Fibroblast of the aortic adventitia (primary cell): ENCODE results near the gene ADGRB3. TPM values are rescaled to one million over a fixed set of nuclear protein-coding genes. Genes with fewer than 3 reads are reported as not detected.

Experiments
- DNase-seq: peaks from one replicate; pipeline ENCODE4 v3.0.0-alpha.2; 2010; ENCODE audit warnings: low read depth
- H3K4me3 ChIP-seq: 2 replicates; pipeline ENCODE4 v1.5.1; 2011; ENCODE audit warnings: low read depth, mild to moderate bottlenecking, control low read depth, low read length, moderate library complexity
- total RNA-seq: library from RNA; depleted of rRNA; stranded (reverse); fragments of >200 nt; gene quantifications from 2 replicates; pipeline ENCODE4 v1.2.3, GENCODE V29; 2012; ENCODE audit warnings: low replicate concordance
- TF ChIP-seq, protein P1 (sequence below): IDR thresholded peaks from 2 replicates; pipeline ENCODE4 v1.5.1; 2011; ENCODE audit warnings: mild to moderate bottlenecking, low read length, control low read depth, inconsistent platforms; ENCODE audit not compliant: insufficient read depth

The ADGRB3 gene
- total RNA-seq, 1 donor: 1.4 TPM

DNA sequence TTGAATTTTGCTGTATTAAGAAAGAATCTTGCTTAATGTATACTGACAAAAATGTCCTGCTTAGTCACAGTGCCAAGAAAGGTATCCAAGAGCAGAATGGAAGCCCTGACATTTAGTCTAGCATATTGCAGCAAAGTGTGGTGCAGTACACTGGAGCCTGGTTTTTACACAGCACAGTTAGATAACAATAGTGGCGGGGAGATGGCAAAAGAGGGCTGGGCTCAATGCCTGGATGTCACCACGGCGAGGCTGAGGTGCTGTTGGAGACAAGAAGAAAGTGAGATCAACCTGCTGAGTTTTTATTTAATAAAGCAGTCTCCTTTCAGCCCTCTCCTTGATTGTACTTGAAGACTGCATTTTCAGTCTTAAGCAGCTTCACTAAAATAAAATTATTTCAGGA is 735.7 kb downstream of the ADGRB3 start:
- no peak for DNase-seq
- H3K4me3 ChIP-seq: no peak overlapping the region
- TF ChIP-seq, protein P1, sequence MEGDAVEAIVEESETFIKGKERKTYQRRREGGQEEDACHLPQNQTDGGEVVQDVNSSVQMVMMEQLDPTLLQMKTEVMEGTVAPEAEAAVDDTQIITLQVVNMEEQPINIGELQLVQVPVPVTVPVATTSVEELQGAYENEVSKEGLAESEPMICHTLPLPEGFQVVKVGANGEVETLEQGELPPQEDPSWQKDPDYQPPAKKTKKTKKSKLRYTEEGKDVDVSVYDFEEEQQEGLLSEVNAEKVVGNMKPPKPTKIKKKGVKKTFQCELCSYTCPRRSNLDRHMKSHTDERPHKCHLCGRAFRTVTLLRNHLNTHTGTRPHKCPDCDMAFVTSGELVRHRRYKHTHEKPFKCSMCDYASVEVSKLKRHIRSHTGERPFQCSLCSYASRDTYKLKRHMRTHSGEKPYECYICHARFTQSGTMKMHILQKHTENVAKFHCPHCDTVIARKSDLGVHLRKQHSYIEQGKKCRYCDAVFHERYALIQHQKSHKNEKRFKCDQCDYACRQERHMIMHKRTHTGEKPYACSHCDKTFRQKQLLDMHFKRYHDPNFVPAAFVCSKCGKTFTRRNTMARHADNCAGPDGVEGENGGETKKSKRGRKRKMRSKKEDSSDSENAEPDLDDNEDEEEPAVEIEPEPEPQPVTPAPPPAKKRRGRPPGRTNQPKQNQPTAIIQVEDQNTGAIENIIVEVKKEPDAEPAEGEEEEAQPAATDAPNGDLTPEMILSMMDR: no peak

DNA sequence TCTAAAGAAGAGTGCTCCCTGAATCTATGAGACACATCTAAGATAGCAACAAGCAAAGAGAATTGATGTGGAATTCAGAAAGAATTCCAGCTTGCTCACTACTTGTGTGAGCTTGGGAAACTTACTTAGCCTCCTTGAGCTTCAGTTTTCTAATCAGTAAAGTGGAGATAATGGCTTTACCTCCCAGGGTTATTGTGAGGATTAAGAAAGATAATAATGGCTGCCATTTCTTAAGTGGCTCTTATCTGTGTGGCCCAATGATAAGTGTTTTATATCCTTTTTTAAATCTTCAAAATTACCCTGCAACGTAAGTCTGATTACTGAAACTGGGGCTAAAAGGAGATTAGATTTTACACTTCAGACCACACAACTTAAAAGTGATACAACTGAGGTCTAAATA is 743.2 kb downstream of the ADGRB3 start:
- no peak for DNase-seq
- H3K4me3 ChIP-seq: no peak overlapping the region
- TF ChIP-seq, protein P1: no peak

DNA sequence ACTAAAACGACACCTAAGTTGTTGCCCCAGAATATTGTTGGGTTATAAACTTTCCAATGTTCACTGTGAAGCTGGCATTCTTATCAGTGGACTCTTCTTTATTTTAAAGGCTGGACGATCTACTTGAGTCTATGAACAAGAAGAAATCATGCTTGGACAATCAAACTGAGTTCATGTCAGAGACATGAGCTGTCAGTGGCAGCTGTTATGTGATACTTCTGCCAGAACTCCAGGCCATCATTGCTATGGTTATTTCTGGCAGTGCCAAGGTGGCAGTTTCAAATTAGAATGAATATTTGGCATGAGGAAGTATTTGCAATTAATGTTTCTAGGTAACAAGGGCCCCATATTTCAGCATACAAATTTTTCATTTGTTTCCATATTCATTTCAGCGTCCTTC is 744.4 kb downstream of the ADGRB3 start:
- TF ChIP-seq, protein P1: no peak
- DNase-seq: no peak
- no peak overlapping the region for H3K4me3 ChIP-seq

DNA sequence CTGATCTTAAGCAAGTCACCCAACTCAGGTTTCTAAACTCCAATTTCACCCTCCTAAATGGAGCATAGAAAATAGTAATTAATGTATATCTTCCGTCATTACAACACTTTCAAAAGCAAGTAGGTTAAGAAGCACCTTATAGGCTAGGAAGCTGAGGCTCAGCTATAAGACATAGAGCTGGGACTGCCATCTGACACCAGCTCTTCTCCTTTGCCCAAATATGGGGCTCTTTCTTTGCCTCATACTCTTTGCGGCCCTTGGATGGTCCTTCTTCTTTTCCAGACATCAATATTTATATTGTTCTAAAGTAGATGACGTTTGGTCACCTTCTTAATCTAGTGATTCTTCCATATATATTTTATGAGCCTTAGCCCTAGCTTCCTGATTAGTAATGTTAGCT is 748.5 kb downstream of the ADGRB3 start:
- no peak for DNase-seq
- no peak overlapping the region for H3K4me3 ChIP-seq
- TF ChIP-seq, protein P1: no peak

DNA sequence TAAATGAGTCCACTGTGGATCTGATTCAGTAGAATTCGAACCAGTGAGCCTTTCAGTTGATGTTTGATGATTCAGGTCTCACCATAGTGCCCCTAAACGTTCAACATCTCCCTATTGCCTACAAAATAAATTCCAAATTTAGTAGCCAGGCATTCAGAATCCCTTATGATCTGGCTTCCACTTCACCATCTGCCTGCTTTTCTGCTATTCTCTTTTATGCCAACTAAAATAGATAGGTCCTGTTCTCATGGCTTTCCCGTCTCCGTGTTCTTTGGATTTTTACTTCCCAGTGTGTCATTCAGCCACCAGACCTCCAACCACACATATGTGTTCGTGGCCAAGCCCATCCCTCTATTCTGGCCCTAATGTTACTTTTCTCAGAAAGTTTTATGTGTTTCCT is 751.3 kb downstream of the ADGRB3 start:
- no peak for DNase-seq
- TF ChIP-seq, protein P1: no peak
- H3K4me3 ChIP-seq: no peak overlapping the region

DNA sequence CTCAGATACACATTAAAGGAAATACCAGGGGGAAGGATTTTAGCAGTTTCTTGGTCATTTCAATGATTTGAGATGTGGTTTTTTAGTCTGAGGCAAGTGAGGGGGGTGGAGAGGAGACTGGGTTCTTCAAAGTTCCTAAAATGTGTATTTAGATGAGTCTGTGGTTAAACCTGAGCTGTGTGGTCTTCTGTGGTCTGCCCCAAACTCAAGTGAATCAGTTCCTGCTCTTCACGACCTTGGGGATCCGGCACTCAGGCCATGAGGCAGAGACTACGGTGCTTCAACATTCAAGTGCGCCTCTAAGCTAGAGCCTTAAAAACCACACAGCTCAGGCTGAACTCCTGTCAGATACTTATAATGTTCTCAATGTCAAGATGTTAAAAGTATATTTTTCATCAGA is 755.0 kb downstream of the ADGRB3 start:
- no peak overlapping the region for H3K4me3 ChIP-seq
- DNase-seq: no peak
- TF ChIP-seq, protein P1: no peak

DNA sequence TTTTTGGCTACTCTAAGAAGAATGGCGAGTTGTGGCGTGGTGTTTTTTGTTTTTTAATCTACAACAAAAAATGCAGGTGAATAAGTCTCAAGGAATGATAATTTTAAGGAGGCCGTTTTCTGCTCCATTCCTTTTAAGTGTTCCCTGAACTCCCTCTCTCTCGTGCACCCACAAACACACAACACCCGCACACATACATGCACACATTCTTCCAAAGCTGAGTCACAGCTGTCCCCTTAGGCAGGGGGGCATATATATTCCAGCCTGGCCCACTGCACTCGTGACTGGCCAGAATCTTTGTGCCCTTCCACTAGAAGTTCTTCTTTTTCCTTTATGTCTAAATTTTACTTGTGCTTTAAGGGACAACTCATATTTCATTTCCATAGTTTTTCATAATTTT is 756.0 kb downstream of the ADGRB3 start:
- DNase-seq: no peak
- H3K4me3 ChIP-seq: no peak overlapping the region
- TF ChIP-seq, protein P1: no peak
